ENCODE measurements around the gene RAB28. TPM values are rescaled to one million over a fixed set of nuclear protein-coding genes. Genes with fewer than 3 reads are reported as not detected.

Gene RAB28
- total and polyA plus RNA-seq, 9 of the 15 experiments (the other 6 are each of a cell fraction or from before 2014, with no cell fraction given), result 6.7 to 40.4 (median 23.0) TPM

- no peak for TF ChIP-seq MGA (IDR thresholded peaks at IDR 0.05)
- no peak for TF ChIP-seq SIN3B (IDR thresholded peaks at IDR 0.05; ENCODE audit: low read depth)
- 0 out of 2 replicates have a peak, but pooled peaks have one; percentile 21 for TF ChIP-seq FOXK1 (CRISPR knock-in tag; IDR thresholded peaks at IDR 0.05; ENCODE audit: borderline replicate concordance)
- TF ChIP-seq NONO (IDR thresholded peaks at IDR 0.05; ENCODE audit: low read depth in 2 of 2, low read length in 1 of 2), result no peak
- no peak for TF ChIP-seq L3MBTL2 (IDR thresholded peaks at IDR 0.05)
- TF ChIP-seq GATA2 (CRISPR knock-in tag; IDR thresholded peaks at IDR 0.05), result peak; percentile 27; the same call in 1 of the 2 replicates
- TF ChIP-seq SIX5 (IDR thresholded peaks at IDR 0.05; ENCODE audit: borderline replicate concordance in 1 of 2, insufficient read depth in 1 of 2, low read depth in 1 of 2, low read length in 2 of 2), result no peak
- TF ChIP-seq ZBTB49 (CRISPR knock-in tag; IDR thresholded peaks at IDR 0.05; ENCODE audit: borderline replicate concordance), result no peak
- no peak for TF ChIP-seq HMBOX1 (IDR thresholded peaks at IDR 0.05)
- no peak for TF ChIP-seq SP1 (CRISPR knock-in tag; IDR thresholded peaks at IDR 0.05)
- no peak for TF ChIP-seq ZNF584 (CRISPR knock-in tag; IDR thresholded peaks at IDR 0.05; ENCODE audit: low read depth)
Observed at GRCh38 chr4:13430834-13431568, 53.1 kb downstream of the RAB28 start (continued).
